Nephron progenitor cell (in vitro differentiated cells): ENCODE results near the gene ENOX1.

Experiments
- DNase-seq: peaks from one replicate; pipeline ENCODE4 v3.0.0; 2021
- H3K27ac Mint-ChIP-seq: 2 replicates; pipeline ENCODE4 v1.8.0; 2021; ENCODE audit warnings: mild to moderate bottlenecking, moderate library complexity, mixed read lengths
- H3K27me3 Mint-ChIP-seq: 2 replicates; pipeline ENCODE4 v1.8.0; 2021; ENCODE audit warnings: mild to moderate bottlenecking, low read depth, mixed read lengths; ENCODE audit not compliant: poor library complexity
- H3K36me3 Mint-ChIP-seq: 2 replicates; pipeline ENCODE4 v1.8.0; 2021; ENCODE audit warnings: low read depth, mixed read lengths
- H3K4me1 Mint-ChIP-seq: 2 replicates; pipeline ENCODE4 v1.8.0; 2021; ENCODE audit warnings: mixed read lengths
- H3K4me3 Mint-ChIP-seq: 2 replicates; pipeline ENCODE4 v1.8.0; 2021; ENCODE audit warnings: mild to moderate bottlenecking, moderate library complexity, mixed read lengths
- H3K9me3 Mint-ChIP-seq: 2 replicates; pipeline ENCODE4 v1.8.0; 2021; ENCODE audit warnings: mild to moderate bottlenecking, moderate library complexity, mixed read lengths
- CTCF ChIP-seq: fragments of 200-600 bp; sonication (generic); IDR thresholded peaks from 2 replicates; pipeline ENCODE4 v1.5.0; 2021; ENCODE audit warnings: antibody characterized with exemption

Gene ENOX1

GRCh38 chr13:43776006-43776405, 10.8 kb downstream of the ENOX1 start:
- no peak for TF ChIP-seq CTCF
- H3K9me3 Mint-ChIP-seq: no peaks in the 10 kb centered on the region
- H3K4me1 Mint-ChIP-seq: peaks cover 4% of the 10 kb centered on the region
- H3K27me3 Mint-ChIP-seq: peaks cover 24% of the 10 kb centered on the region
- H3K36me3 Mint-ChIP-seq: no peaks in the 10 kb centered on the region
- DNase-seq: no peak
- no peak overlapping the region for H3K27ac Mint-ChIP-seq
- no peak overlapping the region for H3K4me3 Mint-ChIP-seq

GRCh38 chr13:43773602-43774001, 13.2 kb downstream of the ENOX1 start:
- no peak for TF ChIP-seq CTCF
- no peaks in the 10 kb centered on the region for H3K9me3 Mint-ChIP-seq
- DNase-seq: no peak
- peaks cover 4% of the 10 kb centered on the region for H3K4me1 Mint-ChIP-seq
- no peak overlapping the region for H3K4me3 Mint-ChIP-seq
- no peaks in the 10 kb centered on the region for H3K36me3 Mint-ChIP-seq
- no peak overlapping the region for H3K27ac Mint-ChIP-seq
- peaks cover 7% of the 10 kb centered on the region for H3K27me3 Mint-ChIP-seq

GRCh38 chr13:43770871-43771270, 15.9 kb downstream of the ENOX1 start:
- H3K9me3 Mint-ChIP-seq: no peaks in the 10 kb centered on the region
- H3K36me3 Mint-ChIP-seq: no peaks in the 10 kb centered on the region
- DNase-seq: no peak
- no peaks in the 10 kb centered on the region for H3K4me1 Mint-ChIP-seq
- H3K4me3 Mint-ChIP-seq: no peak overlapping the region
- H3K27me3 Mint-ChIP-seq: peaks cover 3% of the 10 kb centered on the region
- no peak for TF ChIP-seq CTCF
- no peak overlapping the region for H3K27ac Mint-ChIP-seq

GRCh38 chr13:43769529-43769928, 17.2 kb downstream of the ENOX1 start:
- no peaks in the 10 kb centered on the region for H3K36me3 Mint-ChIP-seq
- no peaks in the 10 kb centered on the region for H3K27me3 Mint-ChIP-seq
- no peak for DNase-seq

DNA sequence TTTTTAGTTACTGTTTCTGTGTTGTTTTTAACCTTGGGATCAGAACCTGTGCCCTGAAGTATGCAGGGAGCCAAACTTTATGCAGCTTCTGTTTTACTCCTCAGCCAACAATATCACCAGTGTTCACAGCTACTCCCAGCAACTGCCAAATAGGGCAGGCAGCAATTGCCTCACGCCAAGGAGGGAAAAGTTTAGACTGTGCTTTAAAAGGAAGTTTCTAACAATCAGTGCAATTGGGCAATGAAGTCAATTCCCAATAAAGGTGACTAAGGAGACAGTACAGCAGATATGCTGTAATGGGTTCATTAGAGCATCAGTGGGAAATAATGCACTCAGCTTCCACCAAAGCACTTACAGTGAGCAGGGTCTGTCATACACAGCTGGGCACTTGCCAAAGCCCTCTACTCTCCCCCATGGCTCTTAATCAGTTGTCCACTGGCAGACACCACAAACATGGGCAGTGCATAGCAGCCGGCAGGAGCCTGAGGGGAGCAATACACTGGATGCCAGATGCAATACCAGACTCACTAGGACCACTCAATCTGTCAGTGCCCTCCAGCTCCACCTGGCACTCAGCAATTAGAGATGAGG, 19.3 kb downstream of the ENOX1 start:
- no peaks in the 10 kb centered on the region for H3K4me1 Mint-ChIP-seq
- no peak for TF ChIP-seq CTCF
- H3K36me3 Mint-ChIP-seq: no peaks in the 10 kb centered on the region
- H3K4me3 Mint-ChIP-seq: no peak overlapping the region
- H3K27me3 Mint-ChIP-seq: no peaks in the 10 kb centered on the region
- no peaks in the 10 kb centered on the region for H3K9me3 Mint-ChIP-seq
- no peak for DNase-seq
- H3K27ac Mint-ChIP-seq: no peak overlapping the region

More at GRCh38 chr13:43769529-43769928, 17.2 kb downstream of the ENOX1 start:
- Mint-ChIP-seq H3K27ac (no peak overlapping the region), H3K9me3 (no peaks in the 10 kb centered on the region), H3K4me1 (no peaks in the 10 kb centered on the region), H3K4me3 (no peak overlapping the region)
- TF ChIP-seq CTCF: no peak

DNA sequence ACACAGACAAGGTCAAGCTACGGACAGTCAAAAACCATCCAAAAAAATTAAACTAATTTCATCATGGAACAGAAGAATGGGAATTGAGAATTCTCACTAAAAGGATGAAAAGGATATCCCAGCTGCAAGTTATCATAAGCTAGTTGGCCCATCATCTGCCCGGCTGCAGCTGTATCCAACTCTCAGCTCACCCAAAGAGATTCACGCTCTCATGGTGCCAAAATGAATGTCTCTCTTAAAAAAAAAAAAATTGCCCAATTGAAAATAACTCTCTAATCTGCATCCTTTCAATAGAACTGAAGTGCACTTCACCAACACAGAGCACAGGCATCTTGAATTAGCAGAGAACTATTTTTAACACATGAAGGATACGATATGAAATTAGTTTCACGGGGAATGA, 20.0 kb downstream of the ENOX1 start:
- H3K4me1 Mint-ChIP-seq: no peaks in the 10 kb centered on the region
- no peaks in the 10 kb centered on the region for H3K27me3 Mint-ChIP-seq
- H3K9me3 Mint-ChIP-seq: no peaks in the 10 kb centered on the region
- H3K36me3 Mint-ChIP-seq: no peaks in the 10 kb centered on the region
- H3K27ac Mint-ChIP-seq: no peak overlapping the region
- DNase-seq: no peak
- no peak overlapping the region for H3K4me3 Mint-ChIP-seq
- TF ChIP-seq CTCF: no peak
